GM18520 (cell line): ENCODE data around the gene GABRG3.

Experiments used
- ATAC-seq: cut with Tn5 transposase; IDR thresholded peaks from one replicate; pipeline ENCODE4 v1.9.1; 2021; ENCODE audit not compliant: unreplicated experiment

Gene GABRG3

DNA sequence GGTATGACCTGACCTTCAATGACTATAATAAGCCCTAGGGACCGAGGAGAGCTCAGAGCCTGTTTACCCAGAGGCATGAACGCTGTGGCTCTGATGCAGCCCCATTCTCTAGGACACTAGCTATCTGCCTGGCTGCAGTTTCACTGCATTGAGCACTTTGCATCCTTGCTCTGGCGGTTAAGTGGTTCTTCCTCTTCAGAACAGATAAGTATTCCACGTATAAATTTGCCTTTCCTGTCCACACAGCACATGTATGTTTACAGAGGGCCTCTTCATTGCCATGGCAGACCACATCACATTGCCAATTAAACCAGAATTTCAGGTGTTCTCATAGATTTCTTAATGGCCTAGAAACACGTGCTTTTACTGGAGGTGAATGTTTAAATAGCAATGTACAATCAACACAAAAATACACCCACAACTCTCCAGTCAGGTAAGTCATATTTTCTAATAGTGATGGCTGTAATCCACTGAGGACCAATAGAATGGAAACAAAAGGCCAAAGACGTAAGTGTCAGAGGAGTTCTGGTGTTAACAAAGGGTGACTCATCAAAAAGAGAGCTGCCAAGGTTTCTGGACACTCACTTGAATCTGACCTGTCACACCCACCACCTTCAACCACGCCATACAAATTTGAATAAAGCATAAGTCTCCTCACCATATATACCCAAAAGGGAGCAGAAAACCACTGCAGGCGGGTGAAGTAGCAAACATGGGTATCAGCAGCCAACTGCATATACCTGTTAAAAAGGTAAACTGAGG is 574.7 kb downstream of the GABRG3 start:
- no peak for ATAC-seq

DNA sequence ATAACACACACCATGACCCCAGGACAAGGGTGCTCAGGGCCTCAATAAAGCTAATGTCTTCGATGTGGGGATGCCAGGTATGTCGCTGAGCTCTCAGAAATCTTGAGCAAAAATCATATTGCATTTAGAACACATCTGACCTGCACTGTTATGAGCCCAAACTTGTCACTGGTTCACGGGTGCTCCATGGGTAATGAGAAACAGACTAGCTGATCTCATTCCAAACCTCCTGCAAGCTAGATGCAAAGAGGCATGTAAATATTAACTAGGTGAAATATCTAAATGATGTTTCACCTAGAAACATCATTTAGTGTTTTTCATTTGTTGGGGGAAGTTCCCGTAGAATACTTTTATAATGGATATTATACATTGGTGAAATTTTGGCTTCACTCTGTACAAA is 578.8 kb downstream of the GABRG3 start:
- no peak for ATAC-seq

DNA sequence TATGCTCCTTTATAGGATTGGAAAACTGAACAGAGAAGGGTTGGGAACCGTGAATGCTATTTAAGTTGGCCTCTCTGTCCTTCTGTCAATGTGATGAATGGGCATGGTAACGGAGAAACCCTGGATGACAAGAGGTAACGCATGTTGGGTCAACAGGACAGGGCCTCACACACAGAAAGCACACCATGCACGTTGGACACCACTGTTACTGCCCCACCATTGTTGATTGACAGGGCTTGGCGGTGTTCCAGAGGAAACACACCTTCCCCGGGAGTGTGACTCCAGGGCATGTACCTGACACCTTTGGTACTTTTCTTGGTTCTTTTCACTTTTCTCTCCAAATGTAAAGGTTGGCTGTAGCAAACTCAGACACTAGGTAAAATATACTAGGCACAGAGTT is 579.7 kb downstream of the GABRG3 start:
- ATAC-seq, result no peak

DNA sequence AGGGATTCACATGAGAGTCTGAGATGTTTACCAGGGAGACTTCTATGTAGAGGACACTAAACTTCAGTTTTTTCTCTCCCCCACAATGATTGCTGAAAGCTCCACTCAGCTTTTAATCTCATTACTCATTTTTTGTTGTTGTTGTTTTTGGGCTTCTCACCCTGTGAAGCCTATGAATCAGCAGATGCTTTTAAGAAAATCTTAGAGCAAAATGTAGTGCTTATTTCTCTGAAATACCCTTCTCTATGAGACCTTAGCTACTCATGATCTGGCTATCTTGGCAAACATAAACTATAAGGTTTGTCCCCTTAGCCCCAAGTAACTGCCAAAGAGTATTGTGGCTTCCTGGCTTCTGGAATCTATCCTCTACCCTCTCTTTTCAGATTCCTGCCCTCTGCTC is 590.8 kb downstream of the GABRG3 start:
- ATAC-seq, result no peak

DNA sequence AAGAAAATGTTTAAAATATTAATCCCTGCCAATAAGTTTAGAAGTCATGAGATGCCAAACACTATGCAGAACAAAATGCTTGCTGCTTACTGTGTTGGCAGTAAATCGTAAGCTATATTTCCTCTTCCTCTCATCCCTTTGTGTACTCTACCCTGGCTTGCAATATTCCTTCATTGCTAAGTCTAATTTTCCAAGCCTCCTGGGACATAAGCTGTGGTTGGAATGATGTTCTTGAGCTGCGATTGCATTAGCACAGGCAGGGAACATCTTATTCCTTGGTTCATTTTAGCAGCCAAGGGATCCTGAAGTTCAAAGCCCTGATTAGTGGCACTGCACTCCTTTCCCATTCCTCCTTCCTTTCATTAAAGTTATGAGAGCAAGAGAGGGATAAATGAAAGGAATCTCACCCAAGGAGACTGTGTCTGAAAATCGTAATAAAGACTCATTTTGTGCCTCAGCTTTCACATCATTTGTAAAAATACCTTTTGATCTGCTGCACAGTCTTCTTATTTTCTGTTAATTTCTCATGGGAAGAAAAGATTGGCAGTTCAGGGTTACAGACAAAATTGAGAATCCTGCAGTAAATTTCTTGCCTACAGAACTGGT is 592.9 kb downstream of the GABRG3 start:
- no peak for ATAC-seq

DNA sequence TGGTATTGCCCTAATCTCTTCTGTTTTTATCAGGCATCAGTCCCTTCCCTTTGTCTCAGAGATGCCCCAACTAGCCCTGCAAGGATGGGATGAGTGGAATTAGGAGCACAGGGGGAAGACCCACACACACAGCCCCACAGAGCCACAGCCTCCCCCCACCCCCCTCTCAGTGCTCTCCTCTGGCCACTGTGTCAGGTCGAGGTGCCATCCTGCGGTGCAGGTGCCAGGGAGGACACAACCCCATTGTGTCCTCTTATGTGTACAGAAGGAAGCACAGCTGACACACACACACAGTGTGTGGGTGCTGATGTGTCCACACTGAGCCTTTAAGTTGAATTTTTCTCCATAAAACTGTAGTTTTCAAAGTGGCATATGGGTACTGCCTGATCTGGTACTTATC is 593.7 kb downstream of the GABRG3 start:
- no peak for ATAC-seq

DNA sequence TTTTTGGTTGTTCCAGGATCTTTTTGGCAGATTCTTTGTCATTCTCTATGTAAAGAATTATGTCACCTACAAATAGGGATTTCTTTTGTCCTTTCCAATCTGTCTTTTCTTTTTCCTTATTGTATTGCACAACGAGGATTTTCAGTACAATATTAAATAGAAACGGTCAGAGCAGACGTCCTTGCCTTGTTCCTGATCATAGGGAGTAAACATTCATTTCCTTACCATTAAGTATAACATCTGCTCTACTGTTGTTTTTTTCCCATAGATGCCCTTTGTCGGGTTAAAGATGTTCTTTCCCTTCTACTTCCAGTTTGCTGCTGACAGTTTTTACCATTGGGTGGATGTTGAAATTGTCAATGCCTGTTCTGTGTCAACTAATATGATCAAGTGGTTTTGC is 599.8 kb downstream of the GABRG3 start:
- ATAC-seq, result no peak

DNA sequence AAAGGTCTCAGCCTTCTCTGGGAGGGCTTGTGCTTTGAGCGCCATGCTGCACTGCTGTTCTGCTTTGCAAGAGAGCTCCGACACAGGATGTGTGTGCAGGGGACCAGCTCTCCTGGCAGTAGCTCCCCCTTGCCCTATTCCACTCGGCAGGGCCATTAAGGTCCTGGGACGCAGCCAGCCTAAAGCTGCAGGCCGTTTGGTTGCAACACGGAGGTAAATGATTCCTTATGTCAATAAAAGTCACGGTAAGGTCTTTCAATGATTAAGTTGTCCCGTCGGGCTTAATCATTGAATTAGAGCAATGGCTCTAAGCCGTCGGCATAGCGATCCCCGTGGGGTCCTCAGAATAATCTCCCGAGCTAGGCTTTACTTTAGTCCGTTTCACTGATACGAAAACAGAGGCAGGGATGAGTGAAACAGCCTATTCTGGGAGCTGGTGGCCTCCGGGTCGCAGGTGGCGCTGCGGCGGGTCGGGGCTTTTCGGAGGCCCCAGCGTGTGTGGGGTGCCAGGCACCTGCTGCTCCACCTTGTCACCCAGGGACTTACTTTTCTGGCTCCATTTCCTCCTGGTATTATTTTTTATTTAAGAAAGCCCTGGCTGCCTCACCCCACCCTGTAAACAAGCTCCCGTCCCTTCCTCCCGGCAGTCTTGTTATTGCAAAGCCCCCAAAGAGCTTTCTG is 603.0 kb downstream of the GABRG3 start:
- no peak for ATAC-seq

DNA sequence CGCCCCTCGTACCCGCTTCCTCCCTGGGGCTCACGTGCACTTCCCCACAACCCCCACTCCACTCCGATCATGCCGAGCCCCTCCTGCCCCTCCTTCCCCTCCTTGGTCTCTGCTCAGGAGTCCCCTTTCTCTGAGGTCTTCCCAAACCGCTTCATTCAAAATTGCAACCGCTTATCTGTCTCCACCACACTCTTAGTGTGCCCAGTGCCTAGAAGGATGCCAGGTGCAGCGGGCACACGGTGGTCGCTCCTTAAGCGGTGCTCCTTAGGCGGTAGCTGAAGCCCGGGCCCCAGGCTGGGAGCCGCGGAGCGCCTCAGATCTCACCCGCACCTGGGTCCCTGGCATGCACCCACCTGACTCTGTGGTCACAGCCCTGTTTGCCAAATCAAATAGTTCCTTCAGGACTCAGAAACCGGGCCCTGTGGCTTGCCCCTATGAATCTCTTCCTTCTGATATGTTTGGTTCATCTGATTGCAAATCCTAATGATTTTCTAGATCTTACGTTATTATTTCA is 603.6 kb downstream of the GABRG3 start:
- no peak for ATAC-seq

DNA sequence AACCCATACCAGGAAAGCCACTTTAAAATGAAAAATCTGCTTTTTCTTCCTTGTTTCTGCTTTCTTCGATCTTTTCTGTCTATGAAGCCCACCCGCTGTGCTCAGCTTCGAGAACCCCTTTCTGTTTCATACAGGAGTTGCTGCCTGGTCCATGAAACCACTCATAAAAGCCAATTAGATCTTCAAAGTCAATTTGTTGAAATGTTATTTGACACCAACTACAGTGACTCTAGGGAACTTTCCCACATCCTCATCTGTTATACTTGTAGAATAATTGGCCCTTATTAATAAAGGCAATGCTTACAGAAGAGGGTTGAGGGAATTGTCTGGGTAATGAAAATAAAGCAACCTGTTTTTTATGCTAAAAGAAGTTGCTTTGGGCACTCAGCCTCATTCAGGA is 604.5 kb downstream of the GABRG3 start:
- no peak for ATAC-seq

DNA sequence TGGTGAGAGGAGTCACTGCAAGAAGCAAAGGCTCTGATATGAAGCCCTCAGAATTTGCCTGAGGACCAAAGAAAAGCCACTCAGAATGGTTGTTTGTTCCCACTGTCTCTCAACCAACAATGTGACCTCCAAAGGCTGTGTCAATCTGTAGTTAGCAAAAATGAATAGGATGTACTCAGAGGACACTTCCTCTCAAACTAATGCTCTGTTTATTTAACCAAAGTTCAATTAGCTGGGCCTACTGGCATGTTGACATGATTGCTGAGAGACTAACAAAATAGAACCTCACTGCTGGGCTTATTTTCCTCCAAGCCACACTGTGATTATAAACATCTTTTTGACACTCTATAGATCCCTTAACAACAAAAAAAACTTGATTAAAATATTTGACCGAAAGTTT is 605.6 kb downstream of the GABRG3 start:
- ATAC-seq, result no peak

DNA sequence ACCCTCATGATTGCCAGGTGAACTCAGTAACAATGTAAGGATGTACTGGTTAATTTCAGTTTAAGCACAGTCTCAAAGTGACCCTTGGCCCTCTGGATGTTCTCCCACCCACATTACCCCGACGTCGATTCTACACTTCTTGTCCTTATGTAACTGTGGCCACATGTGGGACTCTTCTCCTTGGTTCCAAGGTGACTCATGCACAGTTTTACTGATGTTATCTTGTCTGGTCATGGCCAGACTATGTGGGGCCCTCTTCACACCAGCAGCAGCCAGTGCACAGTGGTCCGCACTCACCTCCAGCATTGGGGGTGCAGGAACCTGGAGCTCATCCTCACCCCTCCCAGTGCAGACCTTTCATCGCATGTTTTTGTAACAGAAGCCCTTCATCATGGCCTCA is 608.8 kb downstream of the GABRG3 start:
- no peak for ATAC-seq

DNA sequence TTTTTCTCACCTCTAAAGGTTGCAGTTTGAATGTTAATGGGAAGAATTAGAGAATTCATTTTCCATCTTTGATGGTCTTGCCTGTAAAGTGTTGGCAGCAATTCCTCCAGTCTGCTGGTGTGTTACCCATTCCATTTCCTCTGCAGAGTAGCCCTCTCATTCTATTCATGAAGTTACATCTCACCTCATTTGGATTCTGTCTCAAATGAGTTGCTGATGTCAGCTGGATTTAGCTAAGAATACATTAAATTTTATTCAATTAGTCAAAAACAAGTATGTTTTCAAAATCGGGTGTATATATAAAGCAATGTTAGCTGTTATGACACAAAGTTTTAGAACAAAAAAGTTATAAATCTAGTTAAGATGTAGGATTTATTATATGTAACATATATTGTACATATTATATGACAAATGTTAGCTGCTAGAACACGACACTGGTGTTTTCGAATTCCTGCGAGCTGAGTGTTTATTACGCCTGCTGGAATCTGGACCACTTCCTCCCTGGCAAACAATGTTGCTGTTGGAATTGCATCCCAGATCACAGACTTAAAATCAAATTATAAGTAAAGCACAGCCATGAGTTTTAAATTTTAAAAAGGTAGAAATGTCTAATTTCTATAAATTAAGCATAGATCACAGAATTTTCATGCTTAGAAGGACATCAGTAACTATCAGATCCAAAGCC is 611.9 kb downstream of the GABRG3 start:
- no peak for ATAC-seq

DNA sequence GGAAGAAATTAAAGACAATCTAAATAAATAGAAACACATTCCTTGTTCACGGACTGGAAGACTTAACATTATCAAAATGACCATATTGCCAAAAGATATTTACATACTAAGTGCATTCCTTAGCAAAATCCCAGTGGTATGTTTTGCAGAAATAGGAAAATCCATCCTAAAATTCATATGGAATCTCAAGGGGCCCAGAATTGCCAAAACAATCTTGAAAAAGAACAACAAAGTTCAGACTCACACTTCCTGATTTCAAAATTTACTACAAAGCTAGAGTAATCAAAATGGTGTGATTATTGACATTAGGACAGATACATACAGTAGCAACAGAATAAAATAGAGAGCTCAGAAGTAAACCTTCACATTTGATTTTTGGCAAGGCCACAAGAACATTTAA is 612.7 kb downstream of the GABRG3 start:
- no peak for ATAC-seq

DNA sequence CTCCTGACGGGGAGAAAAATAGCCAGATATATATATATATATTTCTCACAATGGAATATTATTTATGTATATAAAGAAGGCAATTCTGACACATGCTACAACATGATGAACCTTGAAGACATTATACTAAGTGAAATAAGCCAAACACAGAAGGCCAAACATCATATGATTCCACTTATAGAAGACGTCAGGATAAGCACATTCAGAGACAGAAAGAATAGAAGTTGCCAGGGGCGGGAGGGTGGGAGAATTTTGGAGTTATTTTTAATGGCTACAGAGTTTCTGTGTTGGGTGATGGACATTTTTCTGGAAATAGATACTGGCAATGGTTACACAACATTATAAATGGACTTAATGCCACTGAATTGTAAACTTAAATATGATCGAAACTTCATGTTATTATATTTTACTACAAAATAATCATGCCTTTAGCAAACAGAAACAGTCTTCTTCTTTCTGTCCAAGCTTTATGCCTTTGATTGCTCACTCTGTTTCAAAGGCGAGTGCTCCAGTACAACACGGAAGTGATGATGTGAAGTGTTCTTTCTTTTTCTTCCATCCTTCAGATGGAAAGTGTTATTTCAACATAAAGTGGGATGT is 614.2 kb downstream of the GABRG3 start:
- ATAC-seq, result no peak

DNA sequence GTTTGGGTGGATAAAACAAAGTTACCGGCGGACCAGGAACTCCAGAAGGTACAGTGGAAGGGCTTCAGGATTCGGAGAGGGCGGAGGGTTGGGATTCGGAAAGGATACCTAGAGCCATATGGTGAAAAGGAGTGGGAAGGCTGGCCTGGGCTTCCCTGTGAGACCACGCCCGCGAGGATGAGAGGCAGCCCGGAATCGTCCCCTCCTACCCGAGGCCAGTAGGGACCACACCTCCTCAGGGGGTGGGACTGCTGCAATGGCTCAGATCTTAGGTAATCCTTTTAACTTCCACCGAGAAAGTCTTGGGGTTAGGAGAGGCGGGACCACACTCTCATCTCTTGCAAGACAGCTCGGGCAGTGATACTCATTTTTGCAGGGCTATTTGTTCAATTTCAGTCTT is 616.8 kb downstream of the GABRG3 start:
- ATAC-seq, result no peak

DNA sequence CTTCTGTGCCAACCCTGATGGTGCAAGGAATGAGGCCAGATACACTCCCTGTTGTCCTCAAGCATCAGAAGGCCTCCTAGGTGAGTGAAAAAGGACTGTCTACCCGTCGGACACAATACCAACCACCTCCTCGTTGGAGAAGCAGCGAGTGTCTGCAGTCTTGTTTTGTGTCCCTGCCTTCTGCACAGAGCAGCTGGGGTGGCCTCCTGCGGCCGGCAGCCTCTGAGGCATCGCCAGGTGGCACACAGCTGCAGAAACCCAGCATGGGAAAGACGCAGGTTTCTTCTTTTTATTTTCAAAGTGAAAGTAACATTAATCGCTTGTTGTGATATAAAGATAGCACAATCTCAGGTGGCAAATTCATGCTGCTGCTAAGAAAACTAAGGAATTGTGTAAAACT is 618.3 kb downstream of the GABRG3 start:
- ATAC-seq, result no peak

DNA sequence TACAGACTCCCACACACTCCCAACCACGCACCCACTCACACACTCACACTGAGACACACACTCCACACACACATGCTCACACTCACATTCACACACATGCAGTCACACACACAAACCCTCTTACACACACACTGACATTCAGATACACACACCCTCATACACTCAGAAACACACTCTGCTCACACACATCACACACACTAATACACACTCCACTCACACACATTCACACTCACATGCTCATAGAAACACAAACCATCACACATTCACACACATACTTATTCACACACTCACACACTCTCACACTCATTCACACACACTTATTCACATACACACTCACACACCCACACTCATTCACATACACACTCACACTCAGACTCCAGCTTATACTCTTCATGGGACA is 618.8 kb downstream of the GABRG3 start:
- ATAC-seq, result no peak
